Measurements from ENCODE around the gene KIF26B. TPM values are rescaled to one million over a fixed set of nuclear protein-coding genes. Genes with fewer than 3 reads are reported as not detected.

The KIF26B gene
- total RNA-seq, 1 donor from 2014 or later, result 69.7 TPM

DNA sequence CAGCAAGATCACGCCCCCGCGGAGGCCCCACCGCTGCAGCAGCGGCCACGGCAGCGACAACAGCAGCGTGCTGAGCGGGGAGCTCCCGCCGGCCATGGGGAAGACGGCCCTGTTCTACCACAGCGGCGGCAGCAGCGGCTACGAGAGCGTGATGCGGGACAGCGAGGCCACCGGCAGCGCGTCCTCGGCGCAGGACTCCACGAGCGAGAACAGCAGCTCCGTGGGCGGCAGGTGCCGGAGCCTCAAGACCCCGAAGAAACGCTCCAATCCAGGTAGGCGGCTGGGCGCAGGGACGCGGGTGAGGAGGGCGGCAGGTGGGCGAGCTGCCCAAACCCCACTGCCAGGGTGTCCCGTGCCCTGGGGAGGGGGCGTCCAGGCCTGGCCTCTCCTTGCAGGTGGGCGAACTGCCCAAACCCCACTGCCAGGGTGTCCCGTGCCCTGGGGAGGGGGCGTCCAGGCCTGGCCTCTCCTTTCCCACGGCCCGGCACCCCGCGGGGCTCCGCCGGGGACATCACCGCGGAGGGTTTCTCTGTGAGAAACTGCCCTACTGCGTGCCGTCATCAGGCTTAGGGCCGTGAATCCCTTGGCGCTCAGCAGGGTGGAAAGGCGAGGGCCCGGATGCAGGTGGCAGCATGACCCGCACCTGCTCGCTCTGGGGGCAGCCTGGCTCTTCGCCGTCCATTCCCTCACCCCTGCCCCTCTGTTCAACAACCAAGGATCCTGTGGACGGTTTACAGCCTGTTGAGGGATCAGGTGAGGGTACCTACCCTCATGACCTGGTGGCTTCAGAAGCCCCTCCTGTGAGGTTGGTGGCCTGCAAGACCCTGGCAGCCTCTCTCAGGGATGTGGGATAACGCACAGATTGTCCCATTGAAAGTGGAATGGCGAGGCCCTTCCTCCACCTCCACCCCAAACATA lies 534.0 kb downstream of the KIF26B start:
- no peak for DNase-seq (ENCODE audit: low spot score in 2 of 2, unreplicated experiment in 2 of 2)
- Mint-ChIP-seq H3K4me1 (peaks cover 34% of the 10 kb centered on the region), H3K4me3 (no peak overlapping the region), H3K27me3 (ENCODE audit: low read depth) (no peaks in the 10 kb centered on the region), H3K36me3 (peaks cover 13% of the 10 kb centered on the region), H3K9me3 (no peaks in the 10 kb centered on the region), H3K27ac (no peak overlapping the region)
- TF ChIP-seq, protein P1, sequence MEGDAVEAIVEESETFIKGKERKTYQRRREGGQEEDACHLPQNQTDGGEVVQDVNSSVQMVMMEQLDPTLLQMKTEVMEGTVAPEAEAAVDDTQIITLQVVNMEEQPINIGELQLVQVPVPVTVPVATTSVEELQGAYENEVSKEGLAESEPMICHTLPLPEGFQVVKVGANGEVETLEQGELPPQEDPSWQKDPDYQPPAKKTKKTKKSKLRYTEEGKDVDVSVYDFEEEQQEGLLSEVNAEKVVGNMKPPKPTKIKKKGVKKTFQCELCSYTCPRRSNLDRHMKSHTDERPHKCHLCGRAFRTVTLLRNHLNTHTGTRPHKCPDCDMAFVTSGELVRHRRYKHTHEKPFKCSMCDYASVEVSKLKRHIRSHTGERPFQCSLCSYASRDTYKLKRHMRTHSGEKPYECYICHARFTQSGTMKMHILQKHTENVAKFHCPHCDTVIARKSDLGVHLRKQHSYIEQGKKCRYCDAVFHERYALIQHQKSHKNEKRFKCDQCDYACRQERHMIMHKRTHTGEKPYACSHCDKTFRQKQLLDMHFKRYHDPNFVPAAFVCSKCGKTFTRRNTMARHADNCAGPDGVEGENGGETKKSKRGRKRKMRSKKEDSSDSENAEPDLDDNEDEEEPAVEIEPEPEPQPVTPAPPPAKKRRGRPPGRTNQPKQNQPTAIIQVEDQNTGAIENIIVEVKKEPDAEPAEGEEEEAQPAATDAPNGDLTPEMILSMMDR (IDR thresholded peaks at IDR 0.05; ENCODE audit: unreplicated experiment), result no peak

DNA sequence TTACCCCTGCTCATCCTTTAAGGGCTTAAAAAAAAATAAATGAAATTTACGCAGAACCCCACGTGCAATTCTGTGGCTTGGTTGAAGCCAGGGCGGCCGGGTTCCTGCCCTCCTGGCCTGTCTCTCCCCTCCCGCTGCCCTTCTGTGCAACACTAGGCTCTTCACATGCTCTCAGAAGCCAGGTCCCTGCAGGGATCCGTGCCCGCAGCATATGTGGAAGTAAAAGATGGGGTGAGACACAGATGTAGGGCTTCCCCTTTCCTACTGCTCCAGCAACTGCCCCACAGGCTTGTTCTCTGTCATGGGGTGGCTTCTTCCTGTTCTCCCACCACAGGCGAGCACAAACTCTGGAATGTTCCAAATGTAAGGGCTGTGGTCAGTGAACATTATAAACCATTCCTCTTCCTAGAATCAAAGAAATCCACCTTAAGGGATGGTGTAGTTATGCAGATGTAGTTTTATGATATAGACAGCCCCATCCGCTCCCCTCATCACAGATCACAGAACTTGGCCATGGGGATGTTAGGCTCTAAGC lies 535.4 kb downstream of the KIF26B start:
- no peak overlapping the region for H3K27ac Mint-ChIP-seq
- TF ChIP-seq, protein P1 (IDR thresholded peaks at IDR 0.05; ENCODE audit: unreplicated experiment), result no peak
- no peak overlapping the region for H3K4me3 Mint-ChIP-seq
- peaks cover 32% of the 10 kb centered on the region for H3K4me1 Mint-ChIP-seq
- no peak for DNase-seq (ENCODE audit: low spot score in 2 of 2, unreplicated experiment in 2 of 2)
- H3K9me3 Mint-ChIP-seq, result no peaks in the 10 kb centered on the region
- no peaks in the 10 kb centered on the region for H3K27me3 Mint-ChIP-seq (ENCODE audit: low read depth)
- peaks cover 11% of the 10 kb centered on the region for H3K36me3 Mint-ChIP-seq

GRCh38 chr1:245690946-245691541 lies 536.3 kb downstream of the KIF26B start:
- DNase-seq (ENCODE audit: low spot score in 2 of 2, unreplicated experiment in 2 of 2), result no peak
- TF ChIP-seq, protein P1 (IDR thresholded peaks at IDR 0.05; ENCODE audit: unreplicated experiment), result no peak
- Mint-ChIP-seq H3K9me3 (no peaks in the 10 kb centered on the region), H3K36me3 (peaks cover 11% of the 10 kb centered on the region), H3K27me3 (ENCODE audit: low read depth) (no peaks in the 10 kb centered on the region), H3K27ac (peak overlapping the region; percentile 43), H3K4me1 (peaks cover 32% of the 10 kb centered on the region), H3K4me3 (no peak overlapping the region)

DNA sequence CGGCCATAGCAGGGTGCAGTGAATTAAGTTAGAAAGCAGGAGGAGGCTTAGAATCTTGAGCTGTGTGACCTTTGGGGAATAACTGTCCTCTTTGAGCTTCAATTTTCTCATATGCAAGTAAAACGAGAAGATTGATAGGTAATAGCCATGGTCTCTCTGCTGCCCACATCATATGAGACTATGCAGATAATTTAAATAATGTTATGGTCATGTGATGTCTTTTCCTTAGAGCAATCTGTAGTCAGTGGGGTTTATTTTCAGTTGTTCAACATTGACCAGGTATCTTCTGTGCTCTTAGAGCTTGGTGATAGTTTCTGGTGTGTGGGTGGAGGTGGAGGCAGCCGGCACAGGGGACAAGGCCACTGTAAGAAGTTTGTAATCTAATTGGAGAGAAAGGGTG lies 537.1 kb downstream of the KIF26B start:
- Mint-ChIP-seq H3K27me3 (ENCODE audit: low read depth) (no peaks in the 10 kb centered on the region), H3K27ac (no peak overlapping the region), H3K36me3 (peaks cover 10% of the 10 kb centered on the region), H3K4me1 (peaks cover 32% of the 10 kb centered on the region), H3K4me3 (no peak overlapping the region), H3K9me3 (no peaks in the 10 kb centered on the region)
- TF ChIP-seq, protein P1 (IDR thresholded peaks at IDR 0.05; ENCODE audit: unreplicated experiment), result no peak
- no peak for DNase-seq (ENCODE audit: low spot score in 2 of 2, unreplicated experiment in 2 of 2)

GRCh38 chr1:245692318-245692717 lies 537.5 kb downstream of the KIF26B start:
- peaks cover 32% of the 10 kb centered on the region for H3K4me1 Mint-ChIP-seq
- no peak overlapping the region for H3K4me3 Mint-ChIP-seq
- H3K36me3 Mint-ChIP-seq, result peaks cover 6% of the 10 kb centered on the region
- TF ChIP-seq, protein P1 (IDR thresholded peaks at IDR 0.05; ENCODE audit: unreplicated experiment), result no peak
- no peaks in the 10 kb centered on the region for H3K9me3 Mint-ChIP-seq
- no peaks in the 10 kb centered on the region for H3K27me3 Mint-ChIP-seq (ENCODE audit: low read depth)
- no peak overlapping the region for H3K27ac Mint-ChIP-seq
- no peak for DNase-seq (ENCODE audit: low spot score in 2 of 2, unreplicated experiment in 2 of 2)

Data from mesothelial cell of epicardium (in vitro differentiated cells).